Anterior cingulate cortex (tissue), 58 donors: Measurements from ENCODE around the gene DNASE1L1.

Experiments
- DNase-seq, 58 donors: peaks; one replicate each; lab custom pipeline; 2025; lab: John Stamatoyannopoulos, UW

Gene DNASE1L1, protein sequence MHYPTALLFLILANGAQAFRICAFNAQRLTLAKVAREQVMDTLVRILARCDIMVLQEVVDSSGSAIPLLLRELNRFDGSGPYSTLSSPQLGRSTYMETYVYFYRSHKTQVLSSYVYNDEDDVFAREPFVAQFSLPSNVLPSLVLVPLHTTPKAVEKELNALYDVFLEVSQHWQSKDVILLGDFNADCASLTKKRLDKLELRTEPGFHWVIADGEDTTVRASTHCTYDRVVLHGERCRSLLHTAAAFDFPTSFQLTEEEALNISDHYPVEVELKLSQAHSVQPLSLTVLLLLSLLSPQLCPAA

DNA sequence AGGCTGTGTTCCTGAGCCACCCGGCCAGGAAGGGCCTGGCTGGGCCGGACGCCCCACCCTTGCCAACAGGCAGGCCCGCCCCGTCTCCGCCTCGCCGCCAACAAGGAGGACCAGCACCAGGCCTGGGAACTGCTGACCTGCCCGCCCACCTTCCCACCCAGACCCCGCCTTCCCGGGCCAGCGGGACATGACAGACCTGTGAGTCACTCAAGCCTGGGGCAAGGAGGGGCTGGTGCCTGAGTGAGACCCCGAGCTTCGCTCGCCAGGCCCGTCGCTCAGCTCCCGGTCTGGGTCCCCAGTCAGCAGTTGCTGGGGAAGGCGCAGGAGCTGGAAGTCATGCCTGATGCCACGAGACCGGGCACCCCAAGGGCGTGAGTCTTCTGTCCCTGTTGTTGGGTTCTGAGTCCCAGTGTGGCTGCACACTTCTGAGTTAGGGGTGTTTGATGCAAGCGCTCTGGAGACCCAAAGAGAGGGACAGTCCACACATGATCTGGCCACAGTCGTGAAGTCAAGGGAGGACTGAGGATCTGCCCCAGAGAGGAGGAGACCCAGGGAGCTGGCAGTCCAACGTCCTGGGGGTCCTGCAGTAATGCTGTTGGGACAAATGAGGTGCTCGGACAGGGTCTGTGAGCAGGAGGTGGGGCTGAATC, at the start of gene DNASE1L1:
Gene DNASE1L1 (minus strand): TSS at position 33 of the 650 bp plus-strand sequence. CDS start 3,686 bp downstream, outside the sequence.
- peak in 8 of 58 donors; percentile 3 to 19 (median 6) for DNase-seq

DNA sequence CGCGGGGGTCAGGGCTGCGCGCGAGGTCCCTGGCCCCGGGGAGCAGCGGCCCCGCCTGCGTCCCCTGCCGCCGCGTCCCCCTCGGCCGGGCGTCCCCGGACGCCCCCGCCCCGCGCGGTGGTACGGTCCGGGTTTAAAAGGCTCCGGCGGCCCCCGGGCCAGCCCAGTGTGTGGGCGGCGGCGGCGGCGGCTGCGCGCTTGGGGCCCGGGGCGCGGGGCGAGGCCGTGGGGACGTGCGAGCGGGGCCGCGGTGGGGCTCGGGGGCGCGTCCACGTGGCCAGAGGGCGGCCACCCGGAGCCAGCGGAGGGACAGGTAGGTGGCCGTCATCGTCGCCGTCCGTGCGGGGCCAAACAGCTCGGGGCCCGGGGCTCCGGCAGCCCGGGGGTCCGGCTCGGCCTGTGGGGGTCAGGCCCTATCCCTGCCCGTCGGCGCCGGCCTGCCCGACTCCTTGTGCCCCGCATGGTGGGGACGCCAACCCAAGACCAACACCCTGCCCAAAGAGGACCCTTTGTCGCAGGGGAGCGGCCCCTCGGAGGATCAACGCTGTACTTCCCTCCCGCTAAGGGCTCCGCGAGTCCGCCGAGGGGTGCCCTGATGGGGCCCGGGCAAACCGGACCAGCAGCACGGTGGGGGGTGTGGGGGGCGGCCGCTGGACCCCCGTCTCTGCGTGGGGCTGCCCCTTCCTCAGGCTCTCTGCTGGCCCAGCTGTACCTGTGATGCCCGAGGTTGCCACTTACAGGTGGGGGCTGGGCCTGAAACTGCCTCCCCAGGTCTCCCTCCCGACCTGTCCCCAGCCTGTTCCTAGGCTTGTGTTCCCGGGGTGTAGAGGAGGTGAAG, 49.3 kb upstream of the DNASE1L1 start, which contains the start of gene PLXNA3:
Gene PLXNA3 (plus strand): TSS at position 166 of the 838 bp plus-strand sequence. CDS start 1,903 bp downstream, outside the sequence.
- DNase-seq: peak in 34 of 58 donors; percentile 3 to 51 (median 24)

DNA sequence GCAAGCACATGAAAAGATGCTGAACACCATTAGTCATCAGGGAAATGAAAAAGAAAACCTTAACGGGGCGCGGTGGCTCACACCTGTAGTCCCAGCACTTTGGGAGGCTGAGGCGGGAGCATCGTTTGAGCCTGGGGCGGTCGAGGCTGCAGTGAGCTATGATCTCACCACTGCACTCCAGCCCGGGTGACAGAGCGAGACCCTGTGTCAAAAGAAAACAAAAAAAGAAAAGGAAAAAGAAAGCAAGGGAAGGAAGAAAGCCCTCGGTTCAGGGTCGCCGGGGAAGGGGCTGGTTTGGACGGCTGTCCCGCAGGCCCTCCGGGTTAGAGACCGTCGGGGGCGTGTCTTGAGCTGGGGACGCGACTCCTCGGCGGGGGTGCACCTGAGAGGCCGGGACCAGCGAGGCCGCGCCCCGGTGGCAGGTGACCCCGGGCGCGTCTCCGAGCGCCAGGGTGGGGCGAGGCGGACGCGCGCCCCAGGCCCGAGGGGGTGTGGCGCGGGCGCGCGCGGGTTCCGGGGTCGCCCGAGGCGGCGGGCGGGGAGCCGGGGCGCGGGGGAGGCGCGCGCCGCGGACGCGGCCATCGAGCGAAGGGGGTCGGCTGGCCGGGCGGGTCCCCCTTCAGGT, 48.5 kb upstream of the DNASE1L1 start:
- peak in 13 of 58 donors; percentile 14 to 51 (median 38) for DNase-seq

DNA sequence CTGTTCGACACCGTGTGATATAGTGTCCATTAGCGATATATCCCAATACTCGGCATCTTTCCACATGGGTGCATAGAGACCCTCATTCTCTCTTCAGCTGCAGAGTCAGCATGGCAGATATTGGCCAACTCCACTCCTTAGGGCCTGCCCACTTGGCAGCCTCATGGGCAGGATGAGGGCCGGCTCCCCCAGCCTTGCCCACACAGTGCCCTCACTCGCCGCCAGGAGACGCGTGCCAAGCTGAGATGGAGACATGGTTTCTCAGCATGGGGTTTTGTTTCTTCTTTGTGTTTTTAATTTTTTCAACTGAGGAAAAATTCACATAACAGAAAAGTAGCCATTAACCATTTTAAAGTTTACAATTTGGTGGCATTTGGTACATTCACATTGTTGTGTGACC, 43.8 kb upstream of the DNASE1L1 start:
- peak in 17 of 58 donors; percentile 1 to 20 (median 13) for DNase-seq

DNA sequence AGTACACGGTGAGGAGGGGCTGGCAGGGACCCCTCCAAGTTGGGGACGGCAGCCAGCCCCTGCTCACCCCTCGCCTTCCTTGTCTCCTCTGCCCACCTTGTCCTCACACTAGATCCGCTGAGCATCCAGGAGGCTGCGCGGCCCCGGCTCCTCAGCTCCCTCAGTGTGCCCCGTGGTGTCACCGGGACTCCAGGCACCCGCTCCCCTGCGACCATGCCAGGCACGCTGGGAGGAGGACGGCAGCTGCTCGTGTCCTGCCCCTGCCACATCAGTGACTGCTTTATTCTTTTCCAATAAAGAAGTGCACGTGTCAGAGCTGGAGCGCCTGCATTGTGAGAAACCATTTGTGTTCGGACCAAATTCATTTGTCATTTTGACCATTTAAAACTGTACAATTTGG, 41.3 kb upstream of the DNASE1L1 start:
- DNase-seq: peak in 19 of 58 donors; percentile 1 to 49 (median 9)

DNA sequence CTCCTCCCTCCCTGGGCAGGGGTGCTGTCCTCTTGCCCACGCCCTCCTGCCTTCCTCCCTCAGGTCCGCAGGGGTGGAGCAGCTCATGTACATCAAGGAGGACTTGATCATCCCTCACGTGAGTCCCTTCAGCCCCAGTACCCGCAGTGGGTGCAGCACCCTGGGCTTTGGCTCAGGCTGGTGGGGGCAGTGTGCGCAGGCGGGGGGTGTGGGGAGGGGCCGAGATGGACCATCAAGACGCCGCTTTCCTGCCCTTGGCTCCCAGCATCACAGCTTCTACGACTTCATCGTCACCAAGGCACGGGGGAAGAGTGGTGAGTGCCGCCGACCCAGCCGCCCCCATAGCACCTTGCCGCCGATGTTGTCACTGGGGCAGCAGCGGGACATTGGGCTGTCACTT, 40.6 kb upstream of the DNASE1L1 start:
- no peak for DNase-seq

DNA sequence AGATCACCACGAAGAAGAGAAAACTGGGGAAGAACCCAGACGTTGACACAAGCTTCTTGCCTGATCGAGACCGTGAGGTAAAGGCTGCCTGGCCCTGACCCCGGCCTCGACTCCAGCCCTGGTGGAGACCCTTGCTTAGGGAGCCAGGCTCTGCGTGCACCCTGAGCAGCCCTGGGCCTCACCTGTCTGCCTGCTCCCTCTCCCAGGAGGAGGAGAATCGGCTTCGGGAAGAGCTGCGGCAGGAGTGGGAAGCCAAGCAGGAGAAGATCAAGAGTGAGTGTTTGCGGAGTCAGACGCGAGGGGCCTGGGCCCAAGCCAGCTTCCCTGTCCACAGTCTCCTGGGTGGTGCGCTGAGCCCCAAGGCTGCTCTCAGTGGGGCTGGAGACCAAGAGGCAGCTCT, 39.4 kb upstream of the DNASE1L1 start:
- no peak for DNase-seq

DNA sequence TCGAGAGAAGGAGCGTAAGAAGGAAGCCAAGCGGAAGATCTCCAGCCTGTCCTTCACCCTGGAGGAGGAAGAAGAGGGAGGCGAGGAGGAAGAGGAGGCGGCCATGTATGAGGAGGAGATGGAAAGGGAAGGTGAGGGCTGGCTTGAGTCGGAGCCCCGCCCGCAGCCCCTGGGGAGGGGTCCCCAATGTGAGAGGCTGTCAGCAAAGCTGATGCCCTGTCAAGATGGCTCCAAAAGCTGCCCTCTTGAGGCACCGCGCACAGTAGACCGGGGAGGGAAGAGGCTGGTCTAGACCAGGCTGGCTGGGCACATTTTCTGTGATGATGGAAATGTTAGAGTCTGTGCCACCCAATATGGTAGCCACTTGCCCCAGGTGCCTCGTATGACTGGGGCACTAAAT, 37.4 kb upstream of the DNASE1L1 start:
- no peak for DNase-seq

DNA sequence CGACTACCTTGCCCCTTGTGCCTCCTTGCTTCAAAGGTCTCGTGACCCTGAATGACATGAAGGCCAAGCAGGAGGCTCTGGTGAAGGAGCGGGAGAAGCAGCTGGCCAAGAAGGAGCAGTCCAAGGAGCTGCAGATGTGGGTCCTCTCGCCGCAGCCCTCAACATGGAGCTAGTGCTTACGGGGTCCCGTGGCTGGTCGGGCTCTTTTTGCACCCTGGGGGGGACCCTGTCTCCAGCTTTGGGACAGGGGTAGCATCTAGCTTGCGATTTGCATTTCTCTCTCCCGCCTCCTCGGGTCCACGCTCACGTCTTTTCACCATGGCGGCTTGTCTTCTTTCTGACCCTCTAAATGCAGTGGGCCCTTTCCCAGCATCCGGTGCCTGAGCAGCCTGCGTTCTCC, 36.7 kb upstream of the DNASE1L1 start:
- no peak for DNase-seq

DNA sequence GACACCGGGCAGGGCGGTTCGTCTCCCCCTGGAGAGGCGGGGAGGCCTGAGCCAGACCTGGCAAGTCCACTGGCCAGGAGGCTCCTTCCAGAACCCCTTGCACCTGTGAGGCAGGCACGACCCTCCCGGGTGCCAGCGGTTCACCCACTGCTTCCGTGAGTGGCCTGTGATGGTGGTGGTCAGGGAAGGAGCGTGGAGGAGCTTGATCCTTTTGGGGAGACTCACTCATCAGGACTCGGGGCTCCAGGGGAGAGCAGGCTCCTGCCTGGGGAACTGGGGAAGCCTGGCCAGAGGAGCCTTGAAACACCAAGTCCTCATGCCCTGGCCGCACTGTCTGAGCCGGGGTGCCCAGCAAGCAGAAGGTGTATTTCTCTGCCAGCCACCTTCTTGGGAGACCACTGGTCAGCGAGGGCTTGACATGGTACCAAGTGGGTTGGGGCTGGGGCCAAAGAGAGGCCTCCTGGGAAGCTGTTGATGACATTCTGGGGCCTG, 35.7 kb upstream of the DNASE1L1 start:
- DNase-seq: no peak

DNA sequence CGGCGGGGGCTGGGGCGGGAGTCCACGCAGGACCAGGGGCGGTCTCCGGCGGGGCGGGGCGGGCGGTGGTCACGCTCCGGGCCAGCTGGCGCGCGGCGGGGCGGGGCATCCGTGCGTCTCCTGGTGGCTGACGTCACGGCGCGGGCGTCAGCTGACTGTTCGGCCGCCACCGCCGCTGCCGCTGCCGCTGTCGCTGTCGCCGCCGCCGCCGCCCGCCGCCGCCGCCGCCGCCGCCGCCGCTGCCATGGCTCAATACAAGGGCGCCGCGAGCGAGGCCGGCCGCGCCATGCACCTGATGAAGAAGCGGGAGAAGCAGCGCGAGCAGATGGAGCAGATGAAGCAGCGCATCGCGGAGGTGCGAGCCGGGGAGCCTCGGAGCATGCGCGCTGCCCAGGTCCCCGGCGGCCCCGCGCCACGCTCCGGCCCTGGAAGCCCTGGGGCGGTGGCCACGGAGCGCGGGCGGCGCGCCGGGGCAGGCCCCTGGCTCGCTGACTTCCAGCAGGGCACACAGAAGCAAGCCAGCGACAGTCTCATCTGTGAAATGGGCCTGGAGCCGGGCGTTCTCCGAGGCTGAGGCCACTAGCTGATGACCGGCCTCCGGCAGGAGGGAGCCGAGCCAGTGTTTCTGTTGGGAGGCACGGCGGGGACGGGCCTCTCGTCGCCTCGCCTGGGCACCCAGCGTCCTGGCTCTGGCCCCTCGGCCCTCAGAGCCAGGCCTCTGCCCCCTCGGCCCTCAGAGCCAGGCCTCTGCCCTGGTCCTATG, 35.1 kb upstream of the DNASE1L1 start, which contains the start of gene FAM50A:
Gene FAM50A (plus strand): TSS at position 150 of the 763 bp plus-strand sequence. CDS start 95 bp downstream, at position 245.
- peak in 51 of 58 donors; percentile 6 to 80 (median 54) for DNase-seq

DNA sequence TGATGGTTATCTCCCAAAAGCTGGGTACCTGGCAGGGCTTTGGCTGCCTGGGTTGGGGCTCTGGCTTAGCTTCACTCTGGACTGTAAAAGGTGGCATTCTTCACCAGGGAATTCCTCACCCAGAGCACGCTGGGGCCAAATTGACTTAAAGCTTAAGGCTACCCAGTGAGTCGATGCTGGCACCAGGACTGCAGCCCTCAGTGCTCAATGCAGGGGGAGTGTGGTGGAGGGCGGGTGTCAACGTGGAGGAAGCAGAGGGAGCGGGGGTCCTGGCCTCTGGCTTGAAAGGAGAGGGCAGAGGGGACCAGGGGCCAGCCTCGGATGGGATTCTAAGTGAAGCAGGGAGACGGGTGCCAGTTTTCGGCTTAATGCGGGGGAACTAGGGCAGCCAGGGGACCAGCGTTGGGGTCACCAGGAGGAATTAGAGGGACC, 34.4 kb upstream of the DNASE1L1 start:
- DNase-seq: no peak

DNA sequence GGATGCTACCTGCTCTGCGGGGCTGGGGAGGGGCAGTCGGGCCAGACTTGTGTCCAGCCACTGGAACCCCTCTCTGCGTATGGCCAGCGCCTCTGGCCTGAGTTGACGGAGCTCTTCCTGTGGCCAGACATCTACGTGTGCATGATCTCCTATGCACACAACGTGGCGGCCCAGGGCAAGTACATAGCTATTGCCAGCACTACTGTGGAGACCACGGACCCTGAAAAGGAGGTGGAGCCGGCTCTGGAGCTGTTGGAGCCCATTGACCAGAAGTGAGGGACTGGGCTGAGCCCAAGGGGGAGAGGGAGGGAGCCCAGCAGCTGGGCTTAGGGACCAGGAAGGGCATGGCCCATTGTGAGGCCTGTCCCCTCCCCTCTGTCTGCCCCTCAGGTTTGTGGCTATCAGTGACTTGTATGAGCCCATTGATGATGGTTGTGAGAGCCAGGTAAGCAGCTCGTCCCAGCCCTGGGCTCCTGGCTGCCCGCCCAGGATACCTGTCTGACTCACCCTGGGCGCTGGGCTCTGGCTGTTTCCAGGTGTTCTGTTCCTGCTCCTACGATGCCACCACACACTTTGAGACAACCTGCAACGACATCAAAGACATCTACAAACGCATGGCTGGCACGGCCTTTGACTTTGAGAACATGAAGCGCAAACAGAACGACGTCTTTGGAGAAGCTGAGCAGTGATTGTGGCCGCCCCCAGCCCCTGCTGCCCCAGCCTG, 33.1 kb upstream of the DNASE1L1 start:
- no peak for DNase-seq

DNA sequence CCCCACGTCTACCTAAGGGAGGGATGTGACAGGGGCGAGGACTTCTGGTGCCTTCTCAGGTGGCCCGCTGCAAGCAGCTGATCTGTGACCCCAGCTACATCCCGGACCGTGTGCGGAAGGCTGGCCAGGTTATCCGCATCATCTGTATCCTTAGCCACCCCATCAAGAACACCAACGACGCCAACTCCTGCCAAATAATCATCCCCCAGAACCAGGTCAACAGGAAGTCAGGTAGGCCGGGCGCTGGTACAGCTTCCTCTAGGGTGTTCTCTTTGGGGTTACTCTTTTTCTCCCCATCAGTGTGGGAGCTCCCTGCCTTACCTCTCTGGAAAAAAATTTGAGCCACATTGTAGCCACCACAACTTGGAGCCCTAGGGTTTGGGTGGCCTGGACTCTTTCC, 32.5 kb upstream of the DNASE1L1 start:
- no peak for DNase-seq

DNA sequence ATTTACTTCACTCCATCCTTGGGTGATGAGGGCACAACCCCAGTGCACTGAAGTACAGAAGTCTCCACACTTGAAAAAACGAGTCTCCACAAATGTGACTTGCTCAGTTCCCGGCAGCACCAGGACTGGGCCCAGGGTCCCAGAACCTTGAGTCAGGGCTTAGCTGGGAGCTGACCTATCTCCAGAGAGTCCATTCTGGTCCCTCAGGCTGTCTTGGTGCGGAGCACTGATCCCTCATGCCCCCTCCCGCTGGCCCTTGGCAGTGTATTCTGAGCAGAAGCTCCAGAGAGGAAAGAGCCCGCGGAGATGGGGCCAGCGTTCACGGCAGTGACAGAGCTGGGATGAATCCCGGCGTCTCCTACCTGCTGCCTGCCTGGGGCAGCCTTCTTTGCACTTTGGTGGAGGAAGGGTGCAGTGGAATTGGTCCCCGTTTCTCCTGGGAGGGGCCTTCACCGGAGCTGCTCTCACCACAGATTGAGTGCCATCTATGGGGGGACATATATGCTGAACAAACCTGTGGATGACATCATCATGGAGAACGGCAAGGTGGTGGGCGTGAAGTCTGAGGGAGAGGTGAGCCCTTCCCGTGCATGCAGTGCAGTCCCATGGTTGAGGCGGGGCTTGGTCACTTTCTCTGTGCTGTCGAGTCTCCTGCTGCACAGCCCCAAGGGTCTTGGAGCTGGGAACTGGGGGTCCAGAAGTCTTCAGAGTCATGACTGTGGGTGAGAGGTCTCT, 31.7 kb upstream of the DNASE1L1 start:
- DNase-seq: no peak

DNA sequence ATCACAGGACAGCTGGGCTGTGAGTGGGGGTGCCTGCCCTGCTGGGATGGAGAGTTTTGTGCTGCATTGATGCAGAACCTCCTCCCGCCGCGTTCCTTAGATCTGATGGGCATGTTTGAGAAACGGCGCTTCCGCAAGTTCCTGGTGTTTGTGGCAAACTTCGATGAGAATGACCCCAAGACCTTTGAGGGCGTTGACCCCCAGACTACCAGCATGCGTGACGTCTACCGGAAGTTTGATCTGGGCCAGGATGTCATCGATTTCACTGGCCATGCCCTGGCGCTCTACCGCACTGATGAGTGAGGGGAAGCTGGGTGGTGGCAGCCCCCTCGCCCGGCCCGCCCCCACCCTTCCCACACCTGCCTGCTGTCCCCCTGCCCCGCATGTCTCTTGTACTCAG, 30.8 kb upstream of the DNASE1L1 start:
- no peak for DNase-seq

DNA sequence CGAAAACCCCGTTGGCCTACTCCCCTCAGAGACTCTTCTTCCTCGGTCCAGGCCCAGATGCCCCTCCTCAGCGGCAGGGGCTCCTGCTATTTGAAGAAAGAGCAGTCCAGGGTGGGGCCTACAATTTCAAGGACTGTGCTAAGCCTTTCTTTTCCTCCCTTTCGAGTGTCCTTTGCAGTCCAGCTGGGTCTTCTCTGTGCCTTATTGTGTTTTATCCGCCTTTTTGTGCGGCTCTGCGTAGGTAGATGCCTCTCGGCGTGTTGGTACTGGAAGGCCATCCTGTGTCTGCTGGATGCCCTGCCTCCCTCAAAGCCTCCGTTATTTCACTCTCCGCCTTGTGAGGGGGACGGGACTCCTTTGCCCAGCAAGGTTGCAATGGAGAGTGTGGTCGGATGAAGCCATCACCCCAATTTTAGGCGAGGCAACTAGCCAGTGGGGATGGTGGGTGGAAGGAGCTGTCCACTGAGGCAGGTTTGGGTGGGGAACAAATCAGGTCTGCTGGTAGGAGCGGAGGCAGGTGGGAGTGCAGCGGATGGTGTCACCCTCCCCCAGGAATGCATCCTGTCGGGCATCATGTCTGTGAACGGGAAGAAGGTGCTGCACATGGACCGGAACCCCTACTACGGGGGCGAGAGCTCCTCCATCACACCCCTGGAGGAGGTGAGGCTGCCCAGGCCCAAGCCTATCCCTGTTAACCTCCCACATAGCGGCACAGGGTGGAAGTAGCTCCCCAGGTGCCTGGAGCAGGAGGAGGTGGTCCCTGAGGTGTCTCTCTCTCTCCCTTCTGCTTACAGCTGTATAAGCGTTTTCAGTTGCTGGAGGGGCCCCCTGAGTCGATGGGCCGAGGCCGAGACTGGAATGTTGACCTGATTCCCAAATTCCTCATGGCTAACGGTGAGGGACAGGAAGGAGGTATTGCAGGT, 29.2 kb upstream of the DNASE1L1 start:
- DNase-seq: peak in 1 of 58 donors; percentile 2
